Breast epithelium (tissue), 4 donors: ENCODE results near the gene C1orf232. TPM values are rescaled to one million over a fixed set of nuclear protein-coding genes. Genes with fewer than 3 reads are reported as not detected.

Source experiments
- DNase-seq, 2 donors: peaks; one replicate each; pipeline ENCODE4 v3.0.0-alpha.2; 2019; ENCODE audit warnings: low spot score in 2 of 2
- H3K27ac ChIP-seq, 2 donors: fragments of 200-600 bp; sonication (generic) in 1 of 2; one replicate each; pipeline ENCODE4 v1.5.1; 2016 to 2019; ENCODE audit warnings: mild to moderate bottlenecking in 1 of 2
- H3K27me3 ChIP-seq, 2 donors: fragments of 200-600 bp; sonication (generic) in 1 of 2; one replicate each; pipeline versions ENCODE4 v1.5.1 to v1.6.0; 2017 to 2019; ENCODE audit warnings: control low read depth in 1 of 2, mild to moderate bottlenecking in 1 of 2
- H3K36me3 ChIP-seq: fragments of 200-600 bp; one replicate; pipeline ENCODE4 v1.5.1; 2019
- H3K4me1 ChIP-seq, 2 donors: fragments of 200-600 bp; sonication (generic); one replicate each; pipeline ENCODE4 v1.5.1; 2016 to 2019; ENCODE audit warnings: control low read depth in 1 of 2
- H3K4me3 ChIP-seq, 3 donors: fragments of 200-600 bp; sonication (generic); 1 replicate in 2 of 3; 2 replicates in 1 of 3; pipeline ENCODE4 v1.5.1; 2016 to 2019; ENCODE audit warnings: mild to moderate bottlenecking in 3 of 3, moderate library complexity in 2 of 3
- H3K9me3 ChIP-seq, 2 donors: fragments of 200-600 bp; sonication (generic) in 1 of 2; one replicate each; pipeline ENCODE4 v1.5.1; 2016 to 2019; ENCODE audit warnings: control low read depth in 1 of 2
- CTCF ChIP-seq, 3 donors: fragments of 450-650 bp; IDR thresholded peaks; one replicate each; pipeline ENCODE4 v1.5.1; 2016 to 2017; ENCODE audit warnings: antibody characterized with exemption in 3 of 3, mild to moderate bottlenecking in 3 of 3, moderate library complexity in 3 of 3
- POLR2A ChIP-seq: fragments of 450-650 bp; IDR thresholded peaks from one replicate; pipeline ENCODE4 v1.6.1; 2016; ENCODE audit warnings: antibody characterized with exemption, mild to moderate bottlenecking, moderate library complexity
- POLR2AphosphoS5 ChIP-seq, 3 donors: sonication (generic); formaldehyde crosslinking; IDR thresholded peaks; one replicate each; pipeline ENCODE4 v1.6.1; 2017; ENCODE audit warnings: antibody characterized with exemption in 3 of 3
- intact Hi-C: fragments of 100-400 bp; cut with DNase I; formaldehyde crosslinking; loops from one replicate; pipeline ENCODE4 v1.15.1; 2023; ENCODE audit warnings: low total_unique reads
- total RNA-seq, 3 donors: library from RNA; depleted of rRNA; stranded (reverse); fragments of >200 nt; gene quantifications; one replicate each; pipeline ENCODE4 v1.1.0, GENCODE V29; 2016

Gene C1orf232
- total RNA-seq, 3 donors from 2014 or later = not detected

- no peaks in the 10 kb centered on the region for H3K4me1 ChIP-seq
- peak overlapping the region in 1 of 2 donors; percentile 38 for H3K27ac ChIP-seq
- H3K4me3 ChIP-seq = peak overlapping the region; percentile 48 to 58 (median 53)
- H3K36me3 ChIP-seq = no peaks in the 10 kb centered on the region
- TF ChIP-seq POLR2AphosphoS5 (IDR thresholded peaks at IDR 0.05) = no peak
- TF ChIP-seq POLR2A = no peak
- TF ChIP-seq CTCF (IDR thresholded peaks at IDR 0.05) = no peak
- peaks cover 4 to 19% of the 10 kb centered on the region in 2 donors for H3K27me3 ChIP-seq
- peak in 1 of 2 donors; percentile 19 for DNase-seq
- intact Hi-C loops = loop anchor here (10.0 kb wide), 1 partner anchor 54 kb away; no protein-coding TSS in a partner anchor
- H3K9me3 ChIP-seq = no peaks in the 10 kb centered on the region
Observed at GRCh38 chr1:26158271-26158907, 10.4 kb downstream of the C1orf232 start.

GRCh38 chr1:26156285-26157038, 12.3 kb downstream of the C1orf232 start:
- H3K4me1 ChIP-seq = no peaks in the 10 kb centered on the region
- H3K27me3 ChIP-seq = peaks cover 0 to 19% of the 10 kb centered on the region in 2 donors
- peak overlapping the region; percentile 15 to 47 (median 24) for H3K4me3 ChIP-seq
- no peak for DNase-seq
- intact Hi-C loops = loop anchor here (10.0 kb wide), 1 partner anchor 52 kb away; no protein-coding TSS in a partner anchor
- H3K9me3 ChIP-seq = no peaks in the 10 kb centered on the region
- H3K27ac ChIP-seq = peak overlapping the region in 1 of 2 donors; percentile 73
- TF ChIP-seq POLR2AphosphoS5 (IDR thresholded peaks at IDR 0.05) (no peak), POLR2A (no peak), CTCF (IDR thresholded peaks at IDR 0.05) (no peak)
- no peaks in the 10 kb centered on the region for H3K36me3 ChIP-seq

GRCh38 chr1:26155370-26156284, 13.1 kb downstream of the C1orf232 start:
- TF ChIP-seq POLR2AphosphoS5 (IDR thresholded peaks at IDR 0.05) (no peak), POLR2A (no peak), CTCF (IDR thresholded peaks at IDR 0.05) (no peak)
- Histone ChIP-seq H3K4me1 (no peaks in the 10 kb centered on the region), H3K9me3 (no peaks in the 10 kb centered on the region), H3K27me3 (peaks cover 0 to 18% of the 10 kb centered on the region in 2 donors), H3K4me3 (peak overlapping the region; percentile 15 to 47 (median 24)), H3K36me3 (no peaks in the 10 kb centered on the region), H3K27ac (peak overlapping the region in 1 of 2 donors; percentile 73)
- intact Hi-C loops = loop anchor here (10.0 kb wide), 1 partner anchor 51 kb away; no protein-coding TSS in a partner anchor
- DNase-seq = no peak

- TF ChIP-seq POLR2A = no peak
- no peak for TF ChIP-seq POLR2AphosphoS5 (IDR thresholded peaks at IDR 0.05)
- no peak for DNase-seq
- Histone ChIP-seq H3K27ac (no peak overlapping the region), H3K4me1 (no peaks in the 10 kb centered on the region), H3K9me3 (no peaks in the 10 kb centered on the region), H3K36me3 (no peaks in the 10 kb centered on the region), H3K4me3 (no peak overlapping the region), H3K27me3 (peaks cover 0 to 14% of the 10 kb centered on the region in 2 donors)
- intact Hi-C loops = loop anchor here (10.0 kb wide), 1 partner anchor 50 kb away; no protein-coding TSS in a partner anchor
Observed at GRCh38 chr1:26154750-26155149, 14.0 kb downstream of the C1orf232 start.

- Histone ChIP-seq H3K9me3 (no peaks in the 10 kb centered on the region), H3K36me3 (no peaks in the 10 kb centered on the region), H3K4me3 (no peak overlapping the region), H3K4me1 (no peaks in the 10 kb centered on the region), H3K27me3 (peaks cover 0 to 14% of the 10 kb centered on the region in 2 donors), H3K27ac (no peak overlapping the region)
- intact Hi-C loops = loop anchor here (10.0 kb wide), 1 partner anchor 49 kb away; no protein-coding TSS in a partner anchor
- TF ChIP-seq CTCF (IDR thresholded peaks at IDR 0.05) (no peak), POLR2AphosphoS5 (IDR thresholded peaks at IDR 0.05) (no peak), POLR2A (no peak)
- peak in 1 of 2 donors; percentile 30 for DNase-seq
Observed at GRCh38 chr1:26153966-26154532, 14.7 kb downstream of the C1orf232 start.
